CD4-positive, alpha-beta T cell treated with Interleukin-12 subunit alpha and Interleukin-12 subunit beta, for 1 hour (primary cell): ENCODE results near the gene SMARCA5.
"Not testable (repeated sequence)": the region's sequence is repeated elsewhere in the genome, so short reads cannot be mapped to it uniquely, and the experiment has no call there.

Experiments used
- DNase-seq: peaks from one replicate; pipeline ENCODE4 v3.0.0-alpha.2; 2020

SMARCA5 gene, protein sequence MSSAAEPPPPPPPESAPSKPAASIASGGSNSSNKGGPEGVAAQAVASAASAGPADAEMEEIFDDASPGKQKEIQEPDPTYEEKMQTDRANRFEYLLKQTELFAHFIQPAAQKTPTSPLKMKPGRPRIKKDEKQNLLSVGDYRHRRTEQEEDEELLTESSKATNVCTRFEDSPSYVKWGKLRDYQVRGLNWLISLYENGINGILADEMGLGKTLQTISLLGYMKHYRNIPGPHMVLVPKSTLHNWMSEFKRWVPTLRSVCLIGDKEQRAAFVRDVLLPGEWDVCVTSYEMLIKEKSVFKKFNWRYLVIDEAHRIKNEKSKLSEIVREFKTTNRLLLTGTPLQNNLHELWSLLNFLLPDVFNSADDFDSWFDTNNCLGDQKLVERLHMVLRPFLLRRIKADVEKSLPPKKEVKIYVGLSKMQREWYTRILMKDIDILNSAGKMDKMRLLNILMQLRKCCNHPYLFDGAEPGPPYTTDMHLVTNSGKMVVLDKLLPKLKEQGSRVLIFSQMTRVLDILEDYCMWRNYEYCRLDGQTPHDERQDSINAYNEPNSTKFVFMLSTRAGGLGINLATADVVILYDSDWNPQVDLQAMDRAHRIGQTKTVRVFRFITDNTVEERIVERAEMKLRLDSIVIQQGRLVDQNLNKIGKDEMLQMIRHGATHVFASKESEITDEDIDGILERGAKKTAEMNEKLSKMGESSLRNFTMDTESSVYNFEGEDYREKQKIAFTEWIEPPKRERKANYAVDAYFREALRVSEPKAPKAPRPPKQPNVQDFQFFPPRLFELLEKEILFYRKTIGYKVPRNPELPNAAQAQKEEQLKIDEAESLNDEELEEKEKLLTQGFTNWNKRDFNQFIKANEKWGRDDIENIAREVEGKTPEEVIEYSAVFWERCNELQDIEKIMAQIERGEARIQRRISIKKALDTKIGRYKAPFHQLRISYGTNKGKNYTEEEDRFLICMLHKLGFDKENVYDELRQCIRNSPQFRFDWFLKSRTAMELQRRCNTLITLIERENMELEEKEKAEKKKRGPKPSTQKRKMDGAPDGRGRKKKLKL

DNA sequence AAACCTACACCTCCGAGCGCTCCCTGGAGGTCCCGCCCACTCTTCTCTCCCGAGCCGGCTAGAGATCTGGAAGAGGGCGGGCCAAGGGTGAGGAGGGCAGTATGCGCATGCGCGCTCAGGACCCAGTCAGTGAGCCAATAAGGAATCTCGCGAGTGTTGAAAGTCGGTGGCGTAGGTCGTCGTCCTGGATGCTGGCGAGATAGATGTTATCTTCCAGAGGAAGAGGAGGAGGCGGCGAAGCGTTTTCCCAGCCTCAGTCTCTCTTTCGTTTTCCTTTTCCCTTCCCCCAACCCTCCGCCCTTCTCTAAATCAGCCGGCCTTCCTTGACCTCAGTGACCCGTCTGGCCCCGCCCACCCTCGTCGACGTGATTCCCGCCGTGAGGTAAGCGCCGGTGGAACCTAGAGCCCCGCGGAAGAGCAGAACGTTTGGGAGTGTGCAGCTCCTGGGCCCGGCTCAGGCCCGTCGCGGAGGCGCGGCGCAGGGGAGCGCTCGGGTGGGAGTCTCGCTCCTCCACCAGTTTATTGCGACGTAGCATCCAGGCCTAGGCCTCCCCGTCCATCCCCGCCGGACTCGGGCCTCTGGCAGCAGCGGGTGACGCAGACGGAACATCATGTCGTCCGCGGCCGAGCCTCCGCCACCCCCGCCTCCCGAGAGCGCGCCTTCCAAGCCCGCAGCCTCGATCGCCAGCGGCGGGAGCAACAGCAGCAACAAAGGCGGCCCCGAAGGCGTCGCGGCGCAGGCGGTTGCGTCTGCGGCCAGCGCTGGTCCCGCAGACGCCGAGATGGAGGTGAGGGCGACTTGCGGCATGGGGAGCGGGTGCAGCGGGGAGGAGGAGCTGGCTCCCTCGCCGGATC lies at the start of gene SMARCA5:
SMARCA5 (plus strand) TSS at position 389 of the 855 bp plus-strand sequence; CDS start at position 612, 223 bp downstream.
- peak; percentile 98 for DNase-seq

DNA sequence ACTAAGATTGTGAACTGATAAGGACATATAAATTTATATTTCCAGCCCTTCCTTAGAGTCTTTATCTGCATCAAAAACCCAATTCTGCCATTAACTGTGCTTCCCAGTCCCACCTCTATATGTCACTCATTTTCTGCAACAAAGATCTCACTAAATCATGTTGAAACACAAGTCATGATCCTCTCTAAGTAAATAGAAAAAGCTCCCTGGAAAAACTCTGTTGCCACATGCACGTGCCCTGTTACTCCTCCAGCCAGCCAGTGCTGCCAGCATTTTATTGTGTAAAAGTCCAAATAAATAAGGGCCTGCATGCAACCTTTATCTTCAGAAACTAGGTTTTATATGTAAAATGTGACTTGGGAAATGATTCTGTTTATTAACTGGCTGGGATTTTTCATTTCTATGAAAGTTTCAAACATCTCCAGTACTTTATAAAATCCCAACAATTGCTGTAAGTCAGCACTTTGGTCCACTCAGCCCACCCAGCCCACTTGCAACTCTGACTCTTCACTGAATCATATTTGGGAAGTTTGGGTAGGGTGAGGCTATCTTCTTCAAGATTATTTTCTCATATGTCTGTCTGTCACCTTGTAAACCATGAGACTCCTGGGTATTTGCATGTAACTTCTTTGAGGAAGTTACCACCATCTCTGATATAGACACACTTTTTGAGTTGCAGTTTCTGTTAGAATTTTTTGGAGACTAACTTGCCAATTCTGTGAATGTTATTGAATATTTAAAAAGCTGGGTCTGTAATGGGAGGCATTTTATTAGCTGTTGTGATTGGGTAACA lies 40.0 kb upstream of the SMARCA5 start:
- DNase-seq, result no peak

DNA sequence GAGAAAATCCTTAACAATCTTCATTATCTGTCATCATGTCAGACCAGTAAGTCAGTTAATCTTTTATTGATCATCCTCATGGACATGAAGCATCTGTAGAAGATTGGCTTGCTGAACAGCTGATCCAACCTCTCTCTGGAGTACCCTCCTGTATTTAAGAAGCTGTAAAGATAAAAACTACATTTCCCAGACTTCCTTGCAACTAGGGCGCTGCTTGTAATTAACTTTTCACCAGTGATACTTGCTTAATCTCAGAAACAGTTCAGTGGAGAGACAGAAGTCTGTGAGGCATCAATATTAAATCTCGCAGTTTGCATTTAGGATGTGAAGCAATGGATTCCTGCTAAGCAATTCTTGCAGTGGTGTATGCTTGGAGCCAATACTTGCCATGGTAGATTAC lies 36.0 kb upstream of the SMARCA5 start:
- DNase-seq, result no peak

DNA sequence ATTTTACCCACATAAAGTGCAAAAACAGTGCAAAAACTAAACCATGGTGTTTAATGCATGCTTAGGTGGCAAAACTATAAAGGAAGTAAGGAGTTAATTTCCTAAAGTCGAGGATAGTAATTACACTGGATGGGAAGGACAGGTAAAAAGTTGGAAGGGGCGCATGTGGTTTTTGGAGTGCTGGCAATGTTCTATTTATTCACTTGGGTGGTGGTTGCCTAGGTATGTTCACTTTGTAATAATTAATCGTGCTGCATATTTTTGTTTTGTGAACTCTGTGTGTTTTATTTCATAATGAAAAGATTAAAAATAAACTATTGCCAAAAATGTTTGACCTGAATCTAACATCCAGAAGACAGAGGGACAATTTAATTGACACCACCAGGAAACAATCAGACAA lies 32.1 kb upstream of the SMARCA5 start:
- DNase-seq, result no peak

DNA sequence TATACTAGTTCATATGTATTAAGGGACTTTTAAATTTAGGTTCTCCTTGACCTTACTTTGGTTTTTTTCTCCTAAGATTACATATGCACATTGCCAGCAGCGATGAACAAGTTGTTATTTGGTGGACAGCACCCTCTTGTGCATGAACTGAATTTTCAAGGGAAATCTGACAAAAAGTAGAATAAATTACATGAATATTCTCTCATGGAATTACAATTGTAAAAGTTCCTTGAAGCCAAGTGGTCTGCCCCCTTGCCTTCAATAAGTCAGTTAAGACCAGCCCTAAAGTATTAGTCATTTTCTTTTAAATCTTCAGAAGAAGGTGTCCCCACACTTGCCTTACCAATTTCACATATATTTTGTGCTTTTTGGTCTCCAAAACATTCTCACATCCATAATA lies 30.7 kb upstream of the SMARCA5 start:
- no peak for DNase-seq

DNA sequence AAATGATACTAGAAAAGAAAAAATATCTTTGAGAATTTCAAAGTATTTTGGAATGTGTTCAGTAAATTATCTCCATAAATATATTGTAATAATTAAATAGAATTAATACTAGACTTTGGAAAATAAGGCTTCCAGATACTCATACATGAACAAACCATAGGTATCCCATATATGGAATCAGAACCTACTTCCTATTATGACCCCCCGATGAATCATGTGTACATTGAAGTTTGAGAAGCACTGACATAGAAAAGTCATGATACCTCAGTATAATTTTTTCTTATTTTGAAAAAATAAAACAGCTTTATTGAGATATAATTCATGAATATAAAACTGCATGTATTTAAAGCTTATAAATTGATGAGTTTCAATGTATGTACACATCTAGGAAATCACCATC lies 27.2 kb upstream of the SMARCA5 start:
- DNase-seq, result no peak

DNA sequence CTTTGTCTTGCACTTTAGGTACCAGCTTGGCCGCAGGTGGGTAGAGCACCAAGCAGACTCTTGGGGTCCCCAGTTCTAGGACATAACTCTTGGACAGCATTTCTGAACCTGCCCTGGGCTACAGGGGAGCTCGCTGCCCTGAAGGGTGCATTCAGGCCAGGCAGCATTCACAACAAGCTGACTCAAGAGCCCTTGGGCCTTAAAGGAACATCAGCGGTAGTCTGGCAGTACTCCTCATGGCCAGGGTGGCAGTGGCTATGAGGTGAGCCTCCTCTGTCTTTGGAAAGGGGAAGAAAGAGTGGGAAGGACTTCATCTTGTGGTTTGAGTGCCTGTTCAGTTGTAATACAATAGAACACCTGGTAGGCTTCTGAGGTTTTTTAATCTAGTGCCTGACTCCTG lies 24.8 kb upstream of the SMARCA5 start:
- no peak for DNase-seq

DNA sequence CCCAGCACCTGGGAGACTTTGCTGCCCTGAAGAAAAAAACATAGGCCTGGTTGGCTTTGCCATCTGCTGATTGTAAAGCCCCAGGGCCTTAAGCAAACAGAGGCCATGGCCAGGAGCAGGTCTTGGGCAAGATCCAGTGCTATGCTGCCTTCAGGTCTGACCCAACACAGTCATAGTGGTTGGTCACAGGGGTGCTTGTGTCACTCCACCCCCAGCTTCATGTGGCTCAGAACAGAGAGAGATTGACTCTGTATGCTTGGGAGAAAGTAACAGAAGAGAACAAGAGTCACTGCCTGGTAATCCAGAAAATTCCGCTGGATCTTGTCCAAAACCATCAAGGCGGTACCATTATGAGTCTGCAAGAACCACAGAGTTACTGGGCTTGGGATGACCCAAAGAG lies 24.4 kb upstream of the SMARCA5 start:
- no peak for DNase-seq

DNA sequence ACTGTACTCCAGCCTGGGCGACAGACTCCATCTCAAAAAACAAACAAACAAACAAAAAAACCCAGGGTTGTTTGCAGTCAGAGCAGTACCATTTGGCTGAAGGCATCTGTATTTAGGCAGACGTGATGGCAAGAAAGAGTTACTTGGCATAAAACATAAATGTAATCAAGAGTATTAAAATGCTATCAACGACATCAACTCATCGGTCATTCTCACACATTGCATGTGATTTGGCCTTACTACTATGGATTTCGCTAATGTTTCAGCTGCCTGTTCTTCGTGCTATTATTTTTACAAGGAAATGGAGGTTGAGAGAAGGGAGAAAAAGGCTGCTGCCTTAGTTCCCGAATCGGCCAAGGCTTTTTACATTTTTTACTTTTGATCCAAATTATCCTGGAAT lies 15.5 kb upstream of the SMARCA5 start:
- DNase-seq, result no peak

DNA sequence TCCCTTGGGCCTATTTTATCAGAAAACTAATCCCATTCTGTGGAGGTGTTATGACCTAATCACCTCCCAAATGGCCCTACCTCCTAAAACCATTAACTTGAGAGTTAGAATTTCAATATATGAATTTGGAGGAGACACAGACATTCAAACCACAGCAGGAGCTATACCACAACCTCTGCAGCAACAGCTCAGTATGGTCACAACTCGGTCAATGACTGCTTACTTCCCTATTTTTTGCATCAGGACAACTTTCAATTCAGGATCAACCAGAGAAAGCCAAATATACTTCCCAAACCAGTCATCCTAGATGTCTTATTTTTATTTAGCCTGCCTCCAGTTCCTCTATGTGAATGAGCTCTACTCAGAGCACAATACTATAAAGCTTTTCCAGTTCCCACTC lies 11.3 kb upstream of the SMARCA5 start:
- DNase-seq, result no peak

DNA sequence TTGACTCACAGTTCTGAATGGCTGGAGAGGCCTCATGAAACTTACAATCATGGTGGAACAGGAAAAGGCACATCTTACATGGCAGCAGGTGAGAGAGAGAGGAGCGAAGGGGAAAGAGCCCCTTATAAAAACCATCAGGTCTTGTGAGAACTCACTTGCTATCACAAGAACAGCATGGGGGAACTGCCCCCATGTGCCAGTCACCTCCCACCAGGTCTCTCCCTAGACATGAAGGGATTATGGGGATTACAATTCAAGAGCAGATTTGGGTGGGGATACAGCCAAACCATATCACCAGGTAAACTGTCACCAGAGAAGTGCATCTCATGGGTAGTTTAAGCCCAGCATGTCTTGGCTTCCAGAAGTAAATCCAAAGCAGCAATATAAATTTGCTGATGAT lies 7.5 kb upstream of the SMARCA5 start:
- no peak for DNase-seq

DNA sequence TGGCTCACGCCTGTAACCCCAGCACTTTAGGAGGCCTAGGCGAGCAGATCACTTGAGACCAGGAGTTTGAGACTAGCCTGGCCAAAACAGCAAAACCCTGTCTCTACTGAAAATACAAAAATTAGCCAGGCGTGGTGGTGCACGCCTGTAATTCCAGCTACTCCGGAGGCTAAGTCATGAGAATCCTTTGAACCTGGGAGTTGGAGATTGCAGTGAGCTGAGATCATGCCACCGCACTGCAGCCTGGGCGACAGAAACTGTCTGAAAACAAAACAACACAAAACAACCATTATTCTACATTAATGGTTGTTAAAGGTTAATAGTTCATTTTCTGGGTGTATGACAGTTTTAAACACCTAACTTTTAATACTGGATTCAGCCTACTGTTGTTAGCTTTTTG lies 1.6 kb upstream of the SMARCA5 start:
- no peak for DNase-seq

DNA sequence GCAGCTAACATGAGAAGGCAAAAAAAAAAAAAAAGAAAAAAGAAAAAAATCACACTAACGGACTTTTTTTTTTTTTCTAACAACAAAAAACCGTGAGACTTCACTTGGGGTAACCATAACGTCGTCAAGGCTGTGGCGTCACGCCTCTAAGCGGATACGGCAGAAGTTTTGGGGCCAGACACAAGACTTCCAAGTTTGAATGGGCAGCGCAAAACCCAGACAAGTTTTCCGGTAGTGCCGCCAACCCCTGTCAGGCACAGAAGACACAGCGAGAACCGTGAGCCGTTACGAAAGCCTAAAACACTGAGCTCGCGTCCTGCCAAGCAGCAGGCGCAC lies 556 bp upstream of the SMARCA5 start:
- DNase-seq, result no peak

DNA sequence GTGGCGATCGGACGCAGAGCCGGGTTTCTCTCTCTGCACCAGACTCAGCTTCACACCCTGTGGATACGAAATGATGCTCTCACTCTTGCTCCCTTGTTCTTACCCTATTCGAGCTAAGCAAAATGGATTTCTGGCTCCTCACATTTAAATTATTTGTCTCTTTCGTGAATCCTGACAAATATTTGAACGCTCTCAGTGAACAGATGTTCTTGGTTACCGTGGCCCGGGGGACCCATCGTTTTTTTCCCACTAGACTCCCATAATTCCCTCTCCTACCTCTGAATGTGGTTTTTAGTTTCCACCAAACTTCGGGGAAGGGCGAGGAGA lies 630 bp downstream of the SMARCA5 start:
- no peak for DNase-seq

DNA sequence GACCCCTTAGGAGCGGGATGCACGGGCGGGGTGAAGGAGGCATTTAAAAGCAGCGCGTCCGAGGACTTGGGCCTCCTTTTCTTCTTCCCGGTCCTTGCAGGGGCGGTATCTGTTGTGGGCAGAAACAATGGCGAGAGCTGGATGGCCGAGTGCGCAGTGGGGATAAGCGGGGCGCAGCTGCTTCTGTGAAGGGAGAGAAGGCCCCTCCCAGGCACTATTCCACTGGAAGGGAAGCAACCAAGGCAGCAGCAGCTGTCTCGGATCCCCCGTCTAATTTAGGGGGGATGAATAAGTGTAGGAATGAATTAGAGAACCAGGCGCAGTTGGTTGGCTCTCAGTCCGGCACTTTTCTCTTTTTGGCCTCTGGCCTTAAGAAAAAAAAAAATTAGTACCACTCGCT lies 995 bp downstream of the SMARCA5 start:
- peak; percentile 25 for DNase-seq

DNA sequence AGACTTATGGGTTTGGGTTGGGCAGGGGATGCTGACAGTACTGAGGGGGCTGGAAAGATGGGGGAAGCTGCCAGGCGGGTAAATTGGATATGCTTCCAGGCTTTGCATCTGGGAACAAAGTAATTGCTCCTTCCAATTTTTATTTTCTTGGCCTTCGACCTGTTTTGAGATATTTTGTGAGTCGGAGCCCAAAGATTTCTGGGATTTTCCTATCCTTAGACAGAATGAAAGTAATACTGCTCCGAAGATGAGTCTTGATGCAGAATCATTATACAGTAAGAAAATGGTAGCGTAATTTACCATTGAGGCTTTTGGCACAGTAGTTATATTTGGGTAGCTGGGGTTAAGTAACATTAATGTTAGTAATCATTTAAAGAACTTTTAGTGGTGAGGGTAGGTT lies 1.4 kb downstream of the SMARCA5 start:
- peak; percentile 4 for DNase-seq

DNA sequence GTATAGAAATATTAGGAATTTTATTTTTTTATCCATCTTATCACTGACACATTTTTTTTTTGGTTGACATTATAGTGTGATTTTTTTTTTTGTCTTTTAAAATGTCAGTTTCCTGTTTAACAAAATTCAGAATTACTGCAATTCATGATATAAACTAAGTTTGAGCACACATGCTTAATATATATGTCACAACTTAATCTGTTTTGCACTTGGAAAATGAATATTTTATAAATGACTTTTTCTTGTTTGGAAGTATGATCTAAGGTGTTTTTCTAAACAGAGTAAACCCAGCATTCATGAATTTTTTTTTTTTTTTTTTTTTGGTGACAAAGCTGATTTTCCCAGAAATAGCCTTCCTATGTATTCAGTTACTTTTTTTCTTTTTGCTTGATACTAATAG lies 2.4 kb downstream of the SMARCA5 start:
- DNase-seq, result no peak

DNA sequence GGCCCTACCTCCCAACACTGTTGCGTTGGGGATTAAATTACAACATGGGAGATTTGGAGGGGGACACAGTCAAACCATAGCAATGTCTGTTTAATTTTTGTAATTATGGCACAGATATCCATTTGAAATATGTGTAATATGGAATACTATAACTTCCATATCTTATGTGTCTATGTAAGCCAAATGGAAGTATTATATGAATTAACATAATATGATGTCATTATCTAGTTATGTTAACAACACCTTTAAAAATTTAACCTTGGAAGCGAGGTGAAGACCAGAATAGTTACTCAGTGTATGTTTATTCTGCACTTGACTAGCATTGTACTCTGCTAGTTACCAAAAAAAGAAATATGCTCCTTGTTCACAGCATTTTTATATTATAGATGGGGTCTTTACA lies 4.3 kb downstream of the SMARCA5 start:
- DNase-seq, result no peak

DNA sequence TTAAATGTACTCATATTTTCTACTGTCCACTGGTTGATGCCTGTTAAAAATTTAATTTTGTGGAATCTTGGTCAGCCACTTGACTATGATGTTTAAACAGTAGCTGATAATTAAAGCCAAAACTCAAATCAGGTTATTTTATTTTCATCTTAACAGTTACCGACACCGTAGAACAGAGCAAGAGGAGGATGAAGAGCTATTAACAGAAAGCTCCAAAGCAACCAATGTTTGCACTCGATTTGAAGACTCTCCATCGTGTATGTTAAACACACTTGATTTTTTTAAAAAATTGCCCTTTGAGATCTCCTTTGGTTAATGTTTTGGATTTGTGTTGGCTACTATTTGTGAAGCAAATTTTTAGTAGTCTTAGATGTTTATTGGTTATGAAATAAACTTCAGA lies 10.7 kb downstream of the SMARCA5 start:
- DNase-seq, result no peak

DNA sequence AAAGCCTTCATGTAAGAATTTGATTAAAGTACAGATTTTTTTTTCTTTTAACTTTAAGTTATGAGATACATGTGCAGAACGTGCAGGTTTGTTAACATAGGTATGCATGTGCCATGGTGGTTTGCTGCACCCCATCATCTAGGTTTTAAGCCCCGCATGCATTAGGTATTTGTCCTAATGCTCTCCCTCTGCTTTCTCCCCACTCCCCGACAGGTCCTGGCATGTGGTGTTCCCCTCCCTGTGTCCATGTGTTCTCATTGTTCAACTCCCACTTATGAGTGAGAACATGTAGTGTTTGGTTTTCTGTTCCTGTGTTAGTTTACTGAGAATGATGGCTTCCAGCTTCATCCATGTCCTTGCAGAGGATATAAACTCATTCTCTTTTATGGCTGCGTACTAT lies 14.5 kb downstream of the SMARCA5 start:
- DNase-seq, result not testable (repeated sequence)

DNA sequence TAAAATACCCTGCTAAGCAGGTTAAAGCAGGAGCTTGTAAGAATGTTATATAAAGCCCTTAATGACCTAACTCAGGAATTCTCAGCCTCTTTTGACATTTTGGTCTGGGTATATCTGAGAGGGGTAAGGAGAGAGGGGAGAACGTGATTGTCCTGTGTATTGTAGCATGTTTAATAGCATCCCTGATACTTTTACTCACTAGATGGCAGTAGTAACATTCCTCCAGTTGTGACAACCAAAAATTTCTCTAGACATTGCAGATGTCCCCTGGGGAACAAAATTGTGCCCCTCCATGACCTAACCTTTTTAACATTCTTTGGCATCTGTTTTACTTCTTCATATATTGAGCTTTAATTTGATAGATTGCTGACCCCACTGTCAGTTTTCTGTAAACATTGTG lies 17.9 kb downstream of the SMARCA5 start:
- no peak for DNase-seq

DNA sequence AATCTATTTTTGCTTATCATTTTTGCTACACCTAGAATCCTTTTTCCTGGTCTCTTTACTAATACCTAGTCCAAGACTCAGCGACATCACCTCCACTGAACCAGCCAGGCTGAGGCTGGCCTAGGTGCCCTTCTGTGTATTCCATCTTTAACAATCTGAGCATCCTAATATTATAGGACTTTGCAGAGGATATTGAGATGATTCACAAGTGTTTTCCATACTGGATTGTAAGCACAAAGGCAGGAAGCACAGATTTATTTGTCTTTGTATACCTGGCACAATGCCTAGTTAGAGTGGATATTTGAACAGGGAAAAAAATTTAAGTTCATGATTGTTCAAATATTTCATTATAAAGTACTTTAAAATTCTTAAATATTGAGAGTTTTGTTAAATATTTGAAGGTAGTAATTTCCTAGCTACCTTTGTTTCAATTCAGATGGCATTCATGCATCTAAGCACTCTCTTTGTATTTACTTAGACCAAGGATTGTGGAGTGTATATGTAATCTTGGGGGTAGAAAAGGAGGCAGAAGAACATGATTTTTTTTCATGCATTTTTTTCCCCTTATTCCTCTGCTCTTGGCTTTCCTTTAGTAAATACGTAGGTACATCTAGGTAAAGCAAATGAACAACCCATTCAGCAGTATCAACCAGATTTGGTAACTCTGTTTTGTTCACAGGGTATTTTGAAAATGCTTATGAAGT lies 18.4 kb downstream of the SMARCA5 start:
- DNase-seq, result no peak
